ENCODE data around the gene SUSD3. TPM values are rescaled to one million over a fixed set of nuclear protein-coding genes. Genes with fewer than 3 reads are reported as not detected.

SUSD3 gene
- total RNA-seq, 2 donors from 2014 or later = 45.4 to 68.4 TPM

DNA sequence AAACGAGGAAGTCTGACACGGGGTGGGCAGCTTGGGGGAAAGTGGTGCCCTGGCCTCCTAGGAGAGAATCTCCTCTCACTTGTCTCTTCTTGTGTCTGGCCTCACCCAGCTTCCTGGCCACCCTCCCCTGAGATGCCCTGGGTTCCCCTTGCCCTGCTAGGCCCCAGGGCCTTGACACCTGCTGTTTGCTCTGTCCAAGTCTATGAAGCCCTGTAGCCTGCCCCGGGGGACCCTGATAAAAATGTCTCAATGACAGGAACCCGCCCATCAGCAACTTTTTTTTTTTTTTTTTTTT, 35.0 kb upstream of the SUSD3 start:
- peaks cover 27% of the 10 kb centered on the region for H3K4me1 Mint-ChIP-seq

DNA sequence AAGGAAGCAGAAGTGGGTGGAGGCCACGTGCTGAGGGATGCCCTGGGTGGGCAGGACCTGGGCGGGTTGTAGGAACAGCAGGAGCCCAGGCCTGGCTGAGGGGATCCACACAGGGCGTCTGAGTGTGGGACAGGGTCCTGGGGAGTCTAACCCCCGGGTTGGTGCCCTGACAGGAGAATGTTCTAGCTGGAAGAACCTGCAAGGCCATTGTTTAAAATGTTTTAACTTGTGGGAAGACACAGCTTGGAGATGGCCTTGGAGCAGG, 33.9 kb upstream of the SUSD3 start:
- Mint-ChIP-seq H3K4me1 (peaks cover 26% of the 10 kb centered on the region), H3K27ac (peak overlapping the region; percentile 92), H3K36me3 (ENCODE audit: low read depth) (peaks cover 73% of the 10 kb centered on the region), H3K4me3 (peak overlapping the region; percentile 27), H3K9me3 (no peaks in the 10 kb centered on the region), H3K27me3 (no peaks in the 10 kb centered on the region)
- no peak for ATAC-seq (replicated peaks)

More for the DNA sequence above, 35.0 kb upstream of the SUSD3 start:
- no peak for ATAC-seq (replicated peaks)
- Mint-ChIP-seq H3K9me3 (no peaks in the 10 kb centered on the region), H3K4me3 (no peak overlapping the region), H3K27ac (no peak overlapping the region), H3K36me3 (ENCODE audit: low read depth) (peaks cover 77% of the 10 kb centered on the region), H3K27me3 (no peaks in the 10 kb centered on the region)

DNA sequence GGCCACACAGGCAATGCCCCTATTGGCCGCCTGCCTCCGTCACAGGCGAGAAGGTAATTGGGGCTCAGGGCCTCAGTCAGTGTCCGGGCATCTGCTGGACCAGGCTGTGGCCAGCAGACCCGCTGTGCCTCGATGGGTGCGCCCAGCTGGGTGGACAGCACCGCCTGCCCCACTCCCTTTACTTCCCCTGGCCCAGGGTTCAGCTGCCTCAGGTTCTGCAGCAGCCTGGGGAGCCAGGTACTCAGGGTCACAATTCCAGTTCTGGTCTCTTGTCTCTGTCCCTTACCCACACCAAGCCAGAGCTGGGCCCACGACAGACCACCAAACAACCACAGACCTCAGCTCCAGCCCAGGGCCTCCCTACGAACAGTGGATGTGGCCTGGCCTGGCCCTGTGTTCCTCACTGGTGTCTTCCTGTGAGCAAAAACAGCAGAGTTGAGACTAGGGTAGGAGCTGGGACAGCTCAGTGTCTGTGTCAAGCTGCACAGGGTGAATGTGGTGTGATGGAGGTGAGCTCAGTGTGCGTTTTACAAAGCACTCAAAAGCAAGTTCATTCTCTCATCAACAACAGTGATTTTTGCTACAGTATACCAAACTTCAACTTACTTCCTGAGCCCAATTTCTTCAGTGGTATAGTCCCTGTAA, 33.4 kb upstream of the SUSD3 start:
- no peaks in the 10 kb centered on the region for H3K27me3 Mint-ChIP-seq
- H3K27ac Mint-ChIP-seq = peak overlapping the region; percentile 92
- peaks cover 28% of the 10 kb centered on the region for H3K4me1 Mint-ChIP-seq
- peaks cover 76% of the 10 kb centered on the region for H3K36me3 Mint-ChIP-seq (ENCODE audit: low read depth)
- ATAC-seq (replicated peaks) = no peak
- no peaks in the 10 kb centered on the region for H3K9me3 Mint-ChIP-seq
- H3K4me3 Mint-ChIP-seq = no peak overlapping the region

DNA sequence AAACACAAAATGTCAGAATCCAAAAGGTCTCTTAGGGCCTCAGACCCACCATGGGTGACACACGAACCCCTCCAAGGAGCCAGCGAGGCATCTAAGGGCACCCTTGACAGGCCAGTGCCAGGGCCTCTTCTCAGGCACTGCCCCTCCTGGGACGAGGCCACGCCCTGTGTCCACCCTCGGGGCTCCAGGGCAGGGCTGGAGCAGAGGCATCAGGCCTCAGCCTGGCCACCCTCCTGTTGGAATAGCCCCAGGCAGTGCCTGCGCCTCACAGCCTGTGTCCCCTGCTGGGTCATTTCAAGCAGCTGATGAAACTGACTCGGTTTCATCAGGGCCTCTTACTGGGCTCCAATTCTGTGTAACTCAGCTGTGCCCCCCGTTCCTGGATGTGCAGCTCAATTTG, 32.8 kb upstream of the SUSD3 start:
- Mint-ChIP-seq H3K9me3 (no peaks in the 10 kb centered on the region), H3K4me3 (no peak overlapping the region), H3K36me3 (ENCODE audit: low read depth) (peaks cover 81% of the 10 kb centered on the region), H3K27me3 (no peaks in the 10 kb centered on the region), H3K4me1 (peaks cover 31% of the 10 kb centered on the region), H3K27ac (no peak overlapping the region)
- ATAC-seq (replicated peaks) = no peak

DNA sequence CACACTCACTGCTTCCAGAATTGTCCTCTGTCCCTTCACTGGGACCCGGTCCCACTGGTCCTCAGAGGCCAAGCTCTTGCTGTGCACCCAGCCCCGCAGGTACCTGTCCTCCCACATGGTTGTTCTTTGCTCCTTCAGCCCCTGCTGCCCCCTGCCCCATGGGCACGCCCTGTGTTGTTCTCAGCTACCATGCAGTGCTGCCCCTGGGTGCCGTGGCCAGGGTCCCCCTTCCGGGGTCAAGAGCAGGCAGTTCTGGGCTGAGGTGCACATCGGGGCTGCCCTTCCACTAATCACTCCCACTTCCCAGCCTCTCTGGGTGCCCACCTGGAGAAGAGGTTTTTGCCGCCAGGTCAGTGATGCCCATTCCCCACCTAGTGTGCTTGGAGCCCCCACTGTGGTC, 31.9 kb upstream of the SUSD3 start:
- peaks cover 35% of the 10 kb centered on the region for H3K4me1 Mint-ChIP-seq
- H3K27me3 Mint-ChIP-seq = no peaks in the 10 kb centered on the region
- no peaks in the 10 kb centered on the region for H3K9me3 Mint-ChIP-seq
- no peak for ATAC-seq (replicated peaks)
- H3K27ac Mint-ChIP-seq = peak overlapping the region; percentile 97
- no peak overlapping the region for H3K4me3 Mint-ChIP-seq
- peaks cover 81% of the 10 kb centered on the region for H3K36me3 Mint-ChIP-seq (ENCODE audit: low read depth)

DNA sequence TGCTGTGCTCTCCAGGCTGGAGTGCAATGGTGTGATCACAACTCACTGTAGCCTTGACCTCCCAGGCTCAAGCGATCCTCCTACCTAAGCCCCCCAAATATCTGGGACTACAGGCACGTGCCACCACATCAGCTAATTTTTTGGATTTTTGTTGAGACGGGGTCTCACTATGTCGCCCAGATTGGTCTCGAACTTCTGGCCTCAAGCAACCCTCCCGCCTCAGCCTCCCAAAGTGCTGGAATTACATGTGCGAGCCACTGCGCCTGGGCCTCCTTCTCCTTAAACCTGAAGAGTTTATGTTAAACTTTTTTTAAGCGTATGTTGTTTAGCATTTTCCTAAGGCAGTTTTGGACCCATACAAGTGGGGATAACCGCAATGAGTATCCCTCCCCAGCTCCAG, 30.8 kb upstream of the SUSD3 start:
- no peaks in the 10 kb centered on the region for H3K9me3 Mint-ChIP-seq
- H3K27me3 Mint-ChIP-seq = no peaks in the 10 kb centered on the region
- H3K4me1 Mint-ChIP-seq = peaks cover 35% of the 10 kb centered on the region
- ATAC-seq (replicated peaks) = no peak
- peak overlapping the region; percentile 97 for H3K27ac Mint-ChIP-seq
- H3K36me3 Mint-ChIP-seq (ENCODE audit: low read depth) = peaks cover 81% of the 10 kb centered on the region
- H3K4me3 Mint-ChIP-seq = peak overlapping the region; percentile 77

DNA sequence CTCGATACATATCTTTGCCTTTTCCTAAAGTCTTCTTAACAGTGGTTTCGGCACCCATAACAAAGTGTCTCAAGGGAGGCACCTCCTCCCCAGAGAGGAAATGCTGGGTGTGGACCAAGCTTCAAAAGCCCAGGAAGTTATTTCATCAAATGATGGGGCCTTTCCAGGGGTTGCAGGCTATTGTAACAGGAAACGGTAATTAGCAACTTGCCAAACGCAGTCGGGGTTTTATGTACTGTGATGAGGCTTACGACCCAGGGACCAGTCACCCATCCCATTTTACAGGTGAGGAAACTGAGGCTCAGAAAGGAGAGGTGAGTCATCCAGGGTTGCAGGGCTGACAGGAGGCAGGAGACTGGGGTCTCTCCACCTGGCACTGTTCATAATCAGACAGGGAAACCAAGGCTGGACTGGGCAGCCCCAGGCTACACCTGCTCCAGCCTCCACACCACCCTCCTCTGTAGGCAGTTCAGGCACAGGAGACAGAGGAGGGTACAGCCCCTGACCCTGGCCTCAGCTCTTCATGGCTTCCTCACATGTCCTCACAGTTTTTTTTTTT, 30.0 kb upstream of the SUSD3 start:
- Mint-ChIP-seq H3K4me1 (peaks cover 35% of the 10 kb centered on the region), H3K27me3 (no peaks in the 10 kb centered on the region), H3K4me3 (peak overlapping the region; percentile 77), H3K36me3 (ENCODE audit: low read depth) (peaks cover 81% of the 10 kb centered on the region), H3K9me3 (no peaks in the 10 kb centered on the region), H3K27ac (peak overlapping the region; percentile 97)
- ATAC-seq (replicated peaks) = peak; percentile 85

DNA sequence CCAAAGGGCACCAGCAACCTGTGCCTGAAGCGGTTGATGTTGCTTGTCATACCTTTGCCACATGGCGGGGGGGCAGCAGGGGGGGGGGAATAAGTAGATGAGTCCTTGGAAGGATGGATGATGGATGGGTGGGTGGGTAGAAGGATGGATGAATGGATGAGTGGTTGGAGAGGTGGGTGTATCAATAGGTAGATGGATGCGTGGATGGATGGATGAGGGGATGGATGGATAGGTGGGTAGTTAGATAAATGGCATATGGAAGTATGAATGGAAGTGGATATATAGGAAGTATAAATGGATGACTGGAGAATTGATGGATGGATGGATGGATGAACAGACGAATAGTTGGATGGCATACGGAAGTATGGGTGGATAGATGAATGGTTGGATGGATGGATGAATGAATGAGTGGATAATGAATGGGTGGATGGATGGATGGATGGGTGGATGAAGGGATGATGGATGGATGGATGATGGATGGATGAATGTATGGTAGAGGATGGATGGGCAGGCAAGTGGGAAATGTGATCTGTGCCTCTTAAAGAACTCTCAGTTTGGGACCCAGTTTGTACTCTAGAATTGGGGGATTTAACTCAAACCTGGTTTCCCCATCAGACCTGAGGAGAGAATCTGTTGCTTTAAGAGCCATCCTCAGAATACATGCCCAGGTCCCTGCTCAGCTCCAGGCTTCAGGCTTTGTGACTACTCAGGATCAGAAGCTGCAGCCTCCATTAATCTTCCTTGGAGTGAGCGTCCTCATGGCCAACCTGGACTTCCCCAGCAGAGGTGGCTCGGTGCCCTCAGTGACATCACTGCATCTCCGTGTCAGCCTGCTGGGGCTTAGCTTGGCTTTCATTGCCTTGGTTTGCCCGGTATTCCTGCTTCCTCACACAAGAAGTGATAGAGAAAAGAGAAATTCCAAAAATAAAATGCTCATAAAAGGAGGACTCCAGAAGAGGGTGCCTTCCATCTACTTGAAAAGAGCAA, 27.6 kb upstream of the SUSD3 start:
- Mint-ChIP-seq H3K27me3 (no peaks in the 10 kb centered on the region), H3K4me1 (peaks cover 25% of the 10 kb centered on the region), H3K36me3 (ENCODE audit: low read depth) (peaks cover 78% of the 10 kb centered on the region)

DNA sequence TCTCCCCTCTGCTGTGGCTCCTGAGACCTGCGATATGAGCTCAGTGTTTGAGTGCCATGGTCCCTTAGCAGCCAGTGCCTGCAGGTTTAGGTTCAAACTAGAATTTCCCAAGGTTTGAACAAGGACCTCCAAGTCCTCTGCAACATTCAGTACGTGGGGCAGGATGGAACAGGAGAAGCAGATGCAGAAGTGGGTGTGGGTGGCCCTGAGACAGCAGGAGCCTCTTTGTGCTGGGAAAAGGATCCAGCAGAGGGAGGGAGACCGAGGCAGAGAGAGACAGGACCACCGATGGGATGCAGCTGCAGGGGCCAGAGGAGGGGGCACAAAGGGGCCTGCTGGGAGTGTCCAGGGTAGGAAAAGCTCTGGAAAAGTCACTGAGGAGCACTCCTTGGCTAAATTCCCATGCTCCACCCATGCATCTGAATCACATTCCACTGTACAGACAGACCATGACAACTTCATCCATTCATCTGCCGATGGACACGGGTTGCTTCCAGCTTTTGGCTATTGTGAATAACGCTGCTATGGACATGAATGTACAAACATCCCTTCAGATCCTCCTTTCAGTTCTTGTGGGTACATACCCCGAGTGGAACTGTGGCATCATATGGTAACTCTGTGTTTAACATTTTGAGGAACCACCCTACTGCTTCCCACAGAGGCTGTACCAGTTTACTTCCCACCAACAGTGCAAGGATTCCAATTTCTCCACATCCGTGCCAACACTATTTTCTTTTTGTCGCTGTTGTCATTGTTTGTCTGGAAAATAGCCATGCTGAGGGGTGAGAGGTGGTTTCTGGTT, 26.7 kb upstream of the SUSD3 start:
- Mint-ChIP-seq H3K27ac (peak overlapping the region; percentile 35), H3K36me3 (ENCODE audit: low read depth) (peaks cover 85% of the 10 kb centered on the region), H3K27me3 (no peaks in the 10 kb centered on the region), H3K9me3 (no peaks in the 10 kb centered on the region), H3K4me1 (peaks cover 31% of the 10 kb centered on the region), H3K4me3 (no peak overlapping the region)
- no peak for ATAC-seq (replicated peaks)

More for the DNA sequence above, 27.6 kb upstream of the SUSD3 start:
- peak overlapping the region; percentile 35 for H3K27ac Mint-ChIP-seq
- no peak for ATAC-seq (replicated peaks)
- H3K9me3 Mint-ChIP-seq = no peaks in the 10 kb centered on the region
- H3K4me3 Mint-ChIP-seq = no peak overlapping the region

DNA sequence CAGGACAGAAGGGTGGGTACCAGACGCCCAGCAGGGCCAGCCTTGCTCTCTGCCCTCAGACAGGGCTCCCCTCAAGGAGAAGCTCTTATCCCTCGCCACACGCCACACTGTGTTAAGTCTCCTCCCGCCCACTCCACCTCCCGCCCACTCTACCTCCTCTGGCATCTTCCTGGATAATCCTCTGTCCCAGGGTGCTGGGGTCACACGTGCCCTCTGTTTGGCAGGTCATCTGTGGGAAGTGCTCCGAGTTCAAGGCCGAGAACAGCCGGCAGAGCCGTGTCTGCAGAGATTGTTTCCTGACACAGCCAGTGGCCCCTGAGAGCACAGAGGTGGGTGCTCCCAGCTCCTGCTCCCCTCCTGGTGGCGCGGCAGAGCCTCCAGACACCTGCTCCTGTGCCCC, 26.0 kb upstream of the SUSD3 start:
- peaks cover 86% of the 10 kb centered on the region for H3K36me3 Mint-ChIP-seq (ENCODE audit: low read depth)
- H3K27me3 Mint-ChIP-seq = no peaks in the 10 kb centered on the region
- no peak overlapping the region for H3K4me3 Mint-ChIP-seq
- peaks cover 31% of the 10 kb centered on the region for H3K4me1 Mint-ChIP-seq
- no peak for ATAC-seq (replicated peaks)
- H3K9me3 Mint-ChIP-seq = no peaks in the 10 kb centered on the region
- H3K27ac Mint-ChIP-seq = peak overlapping the region; percentile 17

DNA sequence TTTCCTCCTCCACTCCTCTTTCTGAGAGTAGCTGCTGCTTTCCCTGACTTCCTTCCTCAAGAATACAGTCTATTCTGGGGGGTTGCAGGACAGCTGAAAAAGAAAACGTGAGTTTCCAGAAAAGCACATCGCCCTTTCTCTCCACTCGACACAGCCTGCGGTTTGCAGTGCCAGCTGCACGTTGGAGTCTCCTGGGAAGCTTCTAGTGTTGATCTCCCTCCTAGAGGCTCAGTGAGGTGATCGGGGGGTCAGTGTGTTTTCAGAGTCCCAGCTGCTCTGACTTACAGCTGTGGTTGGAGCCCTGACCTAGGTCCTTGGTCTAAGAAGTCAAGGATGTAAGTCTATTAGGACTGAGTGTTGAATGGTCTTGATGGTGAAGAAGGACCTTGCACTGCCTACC, 25.0 kb upstream of the SUSD3 start:
- ATAC-seq (replicated peaks) = no peak
- H3K4me3 Mint-ChIP-seq = no peak overlapping the region
- H3K4me1 Mint-ChIP-seq = peaks cover 24% of the 10 kb centered on the region
- H3K9me3 Mint-ChIP-seq = no peaks in the 10 kb centered on the region
- H3K27me3 Mint-ChIP-seq = no peaks in the 10 kb centered on the region
- peak overlapping the region; percentile 84 for H3K27ac Mint-ChIP-seq
- H3K36me3 Mint-ChIP-seq (ENCODE audit: low read depth) = peaks cover 81% of the 10 kb centered on the region

DNA sequence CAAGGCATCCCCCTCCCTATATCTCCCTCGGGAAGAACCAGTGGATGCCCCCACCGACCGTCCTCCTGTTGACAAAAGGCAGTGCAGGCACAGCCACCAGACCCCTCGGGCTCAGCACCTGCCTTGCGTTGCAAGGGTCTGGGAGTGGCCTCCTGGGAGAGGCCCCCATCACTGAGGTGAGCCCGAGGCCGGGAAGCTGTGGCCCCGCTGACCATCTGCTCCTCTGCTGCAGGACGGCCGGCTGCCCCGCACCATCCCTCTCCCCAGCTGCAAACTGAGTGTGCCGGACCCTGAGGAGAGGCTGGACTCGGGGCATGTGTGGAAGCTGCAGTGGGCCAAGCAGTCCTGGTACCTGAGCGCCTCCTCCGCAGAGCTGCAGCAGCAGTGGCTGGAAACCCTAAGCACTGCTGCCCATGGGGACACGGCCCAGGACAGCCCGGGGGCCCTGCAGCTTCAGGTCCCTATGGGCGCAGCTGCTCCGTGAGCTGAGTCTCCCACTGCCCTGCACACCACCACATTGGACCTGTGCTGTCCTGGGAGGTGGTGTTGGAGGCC, 23.3 kb upstream of the SUSD3 start:
- ATAC-seq (replicated peaks) = no peak
- H3K4me1 Mint-ChIP-seq = peaks cover 21% of the 10 kb centered on the region
- no peak overlapping the region for H3K4me3 Mint-ChIP-seq
- peaks cover 68% of the 10 kb centered on the region for H3K36me3 Mint-ChIP-seq (ENCODE audit: low read depth)
- H3K9me3 Mint-ChIP-seq = no peaks in the 10 kb centered on the region
- no peaks in the 10 kb centered on the region for H3K27me3 Mint-ChIP-seq
- H3K27ac Mint-ChIP-seq = no peak overlapping the region

DNA sequence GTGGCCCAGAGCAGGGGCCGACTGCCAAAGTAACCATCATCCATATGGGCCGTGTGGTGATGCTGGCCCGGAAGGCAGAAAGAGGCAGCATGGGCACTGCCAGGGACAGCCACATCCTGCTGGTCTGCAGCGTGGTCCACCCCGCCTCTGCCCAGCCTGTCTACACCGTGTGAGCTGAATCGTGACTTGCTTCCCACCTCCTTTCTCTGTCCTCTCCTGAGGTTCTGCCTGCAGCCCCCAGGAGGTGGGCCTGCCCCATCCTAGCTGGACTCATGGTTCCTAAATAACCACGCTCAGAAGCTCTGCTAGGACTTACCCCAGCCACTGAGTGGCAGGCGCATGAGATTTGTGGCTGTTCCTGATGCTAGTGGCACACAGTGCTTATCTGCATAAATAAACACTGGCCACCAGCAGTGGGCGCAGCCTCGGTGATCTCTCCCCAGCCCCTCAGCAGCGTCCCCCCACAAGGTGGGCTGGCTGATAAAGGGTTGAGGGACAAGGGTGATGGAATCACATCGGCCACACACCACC, 22.6 kb upstream of the SUSD3 start:
- no peak overlapping the region for H3K4me3 Mint-ChIP-seq
- peak overlapping the region; percentile 89 for H3K27ac Mint-ChIP-seq
- H3K27me3 Mint-ChIP-seq = no peaks in the 10 kb centered on the region
- ATAC-seq (replicated peaks) = no peak
- H3K9me3 Mint-ChIP-seq = no peaks in the 10 kb centered on the region
- peaks cover 17% of the 10 kb centered on the region for H3K4me1 Mint-ChIP-seq
- H3K36me3 Mint-ChIP-seq (ENCODE audit: low read depth) = peaks cover 61% of the 10 kb centered on the region

DNA sequence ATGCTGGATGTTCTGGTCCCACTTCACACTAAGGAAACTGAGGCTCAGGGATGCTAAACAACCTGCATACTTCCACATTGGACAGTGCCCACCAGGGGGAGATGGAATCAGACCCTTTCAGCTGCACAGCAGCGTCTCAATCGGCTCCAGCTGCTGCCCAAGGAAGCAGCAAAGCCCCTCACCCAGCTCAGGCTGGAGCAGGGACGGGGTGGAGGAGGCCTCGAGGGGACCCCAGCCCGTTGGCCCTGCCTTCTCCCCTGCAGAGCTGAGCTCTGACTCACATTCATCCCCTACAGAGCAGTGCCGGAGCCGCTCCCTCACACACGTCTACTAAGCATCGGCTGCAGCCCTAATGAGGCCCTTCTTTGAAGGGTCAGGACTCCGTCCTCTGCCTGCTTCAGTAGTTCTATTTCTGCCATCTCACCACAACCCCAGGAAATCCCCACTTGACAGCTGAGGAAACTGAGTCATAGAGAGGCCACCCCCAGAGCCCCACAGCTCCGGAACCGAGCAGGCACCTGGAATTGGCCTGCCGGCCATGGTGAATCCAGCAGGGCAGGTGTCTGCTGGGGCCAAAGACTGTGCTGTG, 21.5 kb upstream of the SUSD3 start:
- Mint-ChIP-seq H3K36me3 (ENCODE audit: low read depth) (peaks cover 50% of the 10 kb centered on the region), H3K27ac (peak overlapping the region; percentile 89), H3K4me1 (peaks cover 19% of the 10 kb centered on the region), H3K4me3 (peak overlapping the region; percentile 47), H3K9me3 (no peaks in the 10 kb centered on the region), H3K27me3 (no peaks in the 10 kb centered on the region)
- peak; percentile 59 for ATAC-seq (replicated peaks)
